GM12874 (cell line): ENCODE results near the gene RNF220.

Experiments used
- CTCF ChIP-seq: IDR thresholded peaks from 2 replicates; pipeline ENCODE4 v1.5.1; 2011; ENCODE audit warnings: low read depth, mild to moderate bottlenecking, control low read depth, low read length, moderate library complexity; ENCODE audit not compliant: insufficient read depth

Gene RNF220

GRCh38 chr1:44501047-44501890 is 96.2 kb downstream of the RNF220 start:
- no peak for TF ChIP-seq CTCF

- no peak for TF ChIP-seq CTCF
Observed at GRCh38 chr1:44503625-44504024, 98.6 kb downstream of the RNF220 start.

GRCh38 chr1:44505210-44505993 is 100.3 kb downstream of the RNF220 start:
- no peak for TF ChIP-seq CTCF

GRCh38 chr1:44507490-44508396 is 102.7 kb downstream of the RNF220 start:
- TF ChIP-seq CTCF, result no peak

- TF ChIP-seq CTCF, result no peak
Observed at GRCh38 chr1:44508397-44508745, 103.3 kb downstream of the RNF220 start.

- no peak for TF ChIP-seq CTCF
Observed at GRCh38 chr1:44511363-44511762, 106.3 kb downstream of the RNF220 start.

GRCh38 chr1:44511769-44512168 is 106.7 kb downstream of the RNF220 start:
- TF ChIP-seq CTCF, result no peak
